HFFc6 (cell line): ENCODE measurements around the gene MAML1. TPM values are rescaled to one million over a fixed set of nuclear protein-coding genes. Genes with fewer than 3 reads are reported as not detected.
"Not testable (repeated sequence)": the region's sequence is repeated elsewhere in the genome, so short reads cannot be mapped to it uniquely, and the experiment has no call there.

Experiments
- DNase-seq: peaks from one replicate; pipeline ENCODE4 v3.0.0-alpha.2; 2018
- H3K27ac Mint-ChIP-seq: 2 replicates; pipeline ENCODE4 v1.8.0; 2020; ENCODE audit warnings: mild to moderate bottlenecking, mixed read lengths
- H3K27me3 Mint-ChIP-seq: 2 replicates; pipeline ENCODE4 v1.8.0; 2021; ENCODE audit warnings: mild to moderate bottlenecking, moderate library complexity, mixed read lengths; ENCODE audit not compliant: insufficient read depth
- H3K36me3 Mint-ChIP-seq: 2 replicates; pipeline ENCODE4 v1.8.0; 2021; ENCODE audit warnings: low read depth, mixed read lengths
- H3K4me1 Mint-ChIP-seq: 2 replicates; pipeline ENCODE4 v1.8.0; 2020; ENCODE audit warnings: low read depth, mixed read lengths
- H3K4me3 Mint-ChIP-seq: 2 replicates; pipeline ENCODE4 v1.8.0; 2020; ENCODE audit warnings: mild to moderate bottlenecking, moderate library complexity, mixed read lengths
- H3K9me3 Mint-ChIP-seq: 2 replicates; pipeline ENCODE4 v1.8.0; 2020; ENCODE audit warnings: mild to moderate bottlenecking, mixed read lengths
- CTCF ChIP-seq: fragments of 200-600 bp; sonication (generic); IDR thresholded peaks from 2 replicates; pipeline ENCODE4 v1.5.0; 2021; ENCODE audit warnings: antibody characterized with exemption, mild to moderate bottlenecking
- long read RNA-seq: library from polyadenylated mRNA; unstranded; transcript quantifications from one replicate; pipeline ENCODE4 v2.0.0, GENCODE V29; 2019
- total RNA-seq, 6 experiments: library from RNA; stranded (reverse); fragmentation: NEBNext Ultra II Directional; extraction: Animal tissue kit (Norgen Biotek cat#: 25700); gene quantifications; 2 replicates in 1 of 6; 3 replicates in 5 of 6; pipeline ENCODE4 v1.2.3, GENCODE V29; 2021

MAML1 gene
- total RNA-seq: 10 to 100 TPM; 14.9 to 17.7 (median 16.5) TPM
- long read RNA-seq, partial matches to known transcripts: 0 of 4 reads
- long read RNA-seq, other reads (novel, unspliced or antisense): 4 of 4 reads

- TF ChIP-seq CTCF: no peak; the same call in 1 of the 2 replicates
- peak within 1 kb of the TSS; percentile 89 for H3K27ac Mint-ChIP-seq
- H3K27me3 Mint-ChIP-seq: no peaks in the 10 kb centered on the region
- H3K9me3 Mint-ChIP-seq: no peaks in the 10 kb centered on the region
- peaks cover 37% of the 10 kb centered on the region for H3K4me1 Mint-ChIP-seq
- DNase-seq: peak; percentile 100
- peak within 1 kb of the TSS; percentile 96 for H3K4me3 Mint-ChIP-seq
- peaks cover 35% of the 10 kb centered on the region for H3K36me3 Mint-ChIP-seq
Measured at GRCh38 chr5:179732412-179732917, at the start of gene MAML1. Gene MAML1, plus strand, starts transcription at chr5:179732822. Its CDS starts 291 bp downstream, at chr5:179733113.

GRCh38 chr5:179689212-179689611 is 43.4 kb upstream of the MAML1 start:
- H3K4me1 Mint-ChIP-seq, H3K9me3 Mint-ChIP-seq: not testable (repeated sequence)

GRCh38 chr5:179694561-179694960 is 38.1 kb upstream of the MAML1 start:
- Mint-ChIP-seq H3K4me3 (no peak overlapping the region), H3K27ac (no peak overlapping the region), H3K4me1 (peaks cover 12% of the 10 kb centered on the region), H3K9me3 (no peaks in the 10 kb centered on the region), H3K36me3 (peaks cover 4% of the 10 kb centered on the region), H3K27me3 (no peaks in the 10 kb centered on the region; the same call in 1 of the 2 replicates)
- TF ChIP-seq CTCF: no peak
- DNase-seq: no peak

More at GRCh38 chr5:179689212-179689611, 43.4 kb upstream of the MAML1 start:
- not testable (repeated sequence) for H3K27me3 Mint-ChIP-seq, H3K4me3 Mint-ChIP-seq, H3K36me3 Mint-ChIP-seq, DNase-seq, H3K27ac Mint-ChIP-seq

- Mint-ChIP-seq H3K36me3 (peaks cover 15% of the 10 kb centered on the region), H3K9me3 (no peaks in the 10 kb centered on the region), H3K27ac (no peak overlapping the region), H3K4me1 (peaks cover 24% of the 10 kb centered on the region), H3K27me3 (no peaks in the 10 kb centered on the region), H3K4me3 (no peak overlapping the region)
- TF ChIP-seq CTCF: no peak
- no peak for DNase-seq
Measured at GRCh38 chr5:179696603-179697002, 36.0 kb upstream of the MAML1 start.

- H3K4me1 Mint-ChIP-seq: peaks cover 25% of the 10 kb centered on the region
- H3K27ac Mint-ChIP-seq: peak overlapping the region; percentile 99
- H3K9me3 Mint-ChIP-seq: no peaks in the 10 kb centered on the region
- H3K27me3 Mint-ChIP-seq: no peaks in the 10 kb centered on the region
- H3K36me3 Mint-ChIP-seq: peaks cover 17% of the 10 kb centered on the region
- peak overlapping the region; percentile 99; the same call in 1 of the 2 replicates for H3K4me3 Mint-ChIP-seq
- no peak for DNase-seq
- no peak for TF ChIP-seq CTCF
Measured at GRCh38 chr5:179697108-179697507, 35.5 kb upstream of the MAML1 start.

GRCh38 chr5:179697543-179697942 is 35.1 kb upstream of the MAML1 start:
- H3K4me1 Mint-ChIP-seq: peaks cover 30% of the 10 kb centered on the region
- peak overlapping the region; percentile 99 for H3K4me3 Mint-ChIP-seq
- DNase-seq, H3K27me3 Mint-ChIP-seq, H3K9me3 Mint-ChIP-seq: not testable (repeated sequence)
- H3K27ac Mint-ChIP-seq: peak overlapping the region; percentile 99
- peaks cover 22% of the 10 kb centered on the region for H3K36me3 Mint-ChIP-seq
